ENCODE results near the gene ASCC2. TPM values are rescaled to one million over a fixed set of nuclear protein-coding genes. Genes with fewer than 3 reads are reported as not detected.
A peak's percentile ranks its signal among the peaks of the same experiment; 100 is the strongest.
"Not testable (repeated sequence)": the region's sequence is repeated elsewhere in the genome, so short reads cannot be mapped to it uniquely, and the experiment has no call there.

Gene ASCC2
- total RNA-seq, 2 donors from 2014 or later = 31.3 to 37.2 TPM

- intact Hi-C loops (cut with DNase I) = no loop called here
- no peak for DNase-seq (ENCODE audit: low spot score)
Observed at GRCh38 chr22:29769723-29770321, 68.3 kb downstream of the ASCC2 start.

GRCh38 chr22:29768052-29768693, 69.9 kb downstream of the ASCC2 start:
- intact Hi-C loops (cut with DNase I) = no loop called here
- no peak for DNase-seq (ENCODE audit: low spot score)

GRCh38 chr22:29767171-29768051, 70.7 kb downstream of the ASCC2 start, which contains the start of gene UQCR10:
Gene UQCR10, plus strand, starts transcription at chr22:29767369. Its CDS starts 30 bp downstream, at chr22:29767399.
- peak; percentile 98 for DNase-seq (ENCODE audit: low spot score)
- intact Hi-C loops (cut with DNase I) = no loop called here

GRCh38 chr22:29766632-29767170, 71.4 kb downstream of the ASCC2 start, which contains the start of gene ZMAT5:
Gene ZMAT5, minus strand, starts transcription at chr22:29767007. Its CDS starts 18,463 bp downstream, at chr22:29748544.
- DNase-seq (ENCODE audit: low spot score) = peak; percentile 98
- intact Hi-C loops (cut with DNase I) = no loop called here

- intact Hi-C loops (cut with DNase I) = no loop called here
- DNase-seq (ENCODE audit: low spot score) = no peak
Observed at GRCh38 chr22:29765905-29766631, 72.0 kb downstream of the ASCC2 start.

GRCh38 chr22:29762263-29762662, 75.8 kb downstream of the ASCC2 start:
- DNase-seq (ENCODE audit: low spot score) = no peak
- intact Hi-C loops (cut with DNase I) = no loop called here

- intact Hi-C loops (cut with DNase I) = no loop called here
- DNase-seq (ENCODE audit: low spot score) = no peak
Observed at GRCh38 chr22:29758959-29759358, 79.1 kb downstream of the ASCC2 start.

- intact Hi-C loops (cut with DNase I) = no loop called here
- DNase-seq (ENCODE audit: low spot score) = no peak
Observed at GRCh38 chr22:29758068-29758622, 79.9 kb downstream of the ASCC2 start.

- intact Hi-C loops (cut with DNase I) = no loop called here
Observed at GRCh38 chr22:29757096-29757495, 81.0 kb downstream of the ASCC2 start.

GRCh38 chr22:29756341-29756740, 81.7 kb downstream of the ASCC2 start:
- intact Hi-C loops (cut with DNase I) = no loop called here
- DNase-seq (ENCODE audit: low spot score) = no peak

More at GRCh38 chr22:29757096-29757495, 81.0 kb downstream of the ASCC2 start:
- DNase-seq (ENCODE audit: low spot score) = no peak

GRCh38 chr22:29755889-29756288, 82.2 kb downstream of the ASCC2 start:
- DNase-seq (ENCODE audit: low spot score) = no peak
- intact Hi-C loops (cut with DNase I) = no loop called here

GRCh38 chr22:29754658-29755395, 83.2 kb downstream of the ASCC2 start:
- DNase-seq (ENCODE audit: low spot score) = not testable (repeated sequence)

GRCh38 chr22:29753808-29754657, 84.0 kb downstream of the ASCC2 start:
- no peak for DNase-seq (ENCODE audit: low spot score)
- intact Hi-C loops (cut with DNase I) = no loop called here

More at GRCh38 chr22:29754658-29755395, 83.2 kb downstream of the ASCC2 start:
- intact Hi-C loops (cut with DNase I) = not testable (repeated sequence)

- intact Hi-C loops (cut with DNase I) = no loop called here
- DNase-seq (ENCODE audit: low spot score) = no peak
Observed at GRCh38 chr22:29751669-29752068, 86.4 kb downstream of the ASCC2 start.

GRCh38 chr22:29750559-29751538, 87.2 kb downstream of the ASCC2 start:
- DNase-seq (ENCODE audit: low spot score) = no peak
- intact Hi-C loops (cut with DNase I) = no loop called here

GRCh38 chr22:29750029-29750428, 88.0 kb downstream of the ASCC2 start:
- no peak for DNase-seq (ENCODE audit: low spot score)
- intact Hi-C loops (cut with DNase I) = no loop called here

Data from posterior vena cava (tissue), 2 donors.